Ovary (tissue), 3 donors: ENCODE measurements around the gene CDCP1.

Source experiments
- CTCF ChIP-seq, 3 donors: fragments of 450-650 bp in 2 of 3; fragments of 200-600 bp in 1 of 3; IDR thresholded peaks; one replicate each; pipeline versions ENCODE4 v1.5.1 to v1.8.0; 2016 to 2022; ENCODE audit warnings: antibody characterized with exemption in 3 of 3, mild to moderate bottlenecking in 1 of 3
- POLR2A ChIP-seq: fragments of 450-650 bp; IDR thresholded peaks from one replicate; pipeline ENCODE4 v1.6.1; 2017; ENCODE audit warnings: antibody characterized with exemption, mild to moderate bottlenecking, moderate library complexity
- donor health status: DM: no; HTN: no; CAD: no.

DNA sequence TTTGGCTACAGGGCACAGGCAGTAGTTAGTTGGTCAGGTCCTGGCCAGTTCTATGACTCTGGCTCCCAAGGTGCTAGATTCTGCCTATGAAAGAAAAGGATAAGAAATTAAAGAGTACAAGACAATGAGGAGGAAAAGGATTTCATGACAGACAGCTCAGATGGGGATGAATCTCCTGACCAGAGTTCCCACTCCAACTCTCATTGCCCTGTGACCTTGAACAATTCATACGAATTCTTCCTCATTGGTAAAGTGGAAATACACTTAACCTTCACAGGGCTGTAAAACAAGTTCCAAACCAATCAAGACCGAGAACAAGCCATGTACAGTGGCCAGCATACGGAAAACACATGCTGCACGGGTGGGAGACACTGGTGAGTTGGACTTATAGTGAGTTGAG is 96.4 kb downstream of the CDCP1 start:
- no peak for TF ChIP-seq CTCF (IDR thresholded peaks at IDR 0.05)
- TF ChIP-seq POLR2A: no peak
